GM04503 (cell line): ENCODE results near the gene LRMDA.

Experiments
- DNase-seq: peaks from one replicate; pipeline ENCODE4 v3.0.0-alpha.2; 2012; ENCODE audit warnings: low read depth

The LRMDA gene

GRCh38 chr10:76172020-76172419 is 740.6 kb downstream of the LRMDA start:
- DNase-seq, result no peak

- no peak for DNase-seq
Observed at GRCh38 chr10:76175533-76176165, 744.2 kb downstream of the LRMDA start.

- DNase-seq, result no peak
Observed at GRCh38 chr10:76176166-76176550, 744.7 kb downstream of the LRMDA start.

- no peak for DNase-seq
Observed at GRCh38 chr10:76177936-76178335, 746.5 kb downstream of the LRMDA start.

GRCh38 chr10:76178532-76179292 is 747.3 kb downstream of the LRMDA start:
- no peak for DNase-seq

- no peak for DNase-seq
Observed at GRCh38 chr10:76179806-76180205, 748.4 kb downstream of the LRMDA start.

- no peak for DNase-seq
Observed at GRCh38 chr10:76184647-76185046, 753.2 kb downstream of the LRMDA start.

GRCh38 chr10:76185471-76186301 is 754.3 kb downstream of the LRMDA start:
- DNase-seq, result no peak

- no peak for DNase-seq
Observed at GRCh38 chr10:76188216-76188615, 756.8 kb downstream of the LRMDA start.

GRCh38 chr10:76190634-76191270 is 759.3 kb downstream of the LRMDA start:
- no peak for DNase-seq

GRCh38 chr10:76191336-76191735 is 759.9 kb downstream of the LRMDA start:
- DNase-seq, result no peak

GRCh38 chr10:76192151-76192550 is 760.7 kb downstream of the LRMDA start:
- DNase-seq, result no peak

GRCh38 chr10:76192694-76193320 is 761.4 kb downstream of the LRMDA start:
- DNase-seq, result no peak

GRCh38 chr10:76195654-76196390 is 764.4 kb downstream of the LRMDA start:
- no peak for DNase-seq

- DNase-seq, result no peak
Observed at GRCh38 chr10:76197293-76197692, 765.9 kb downstream of the LRMDA start.

- no peak for DNase-seq
Observed at GRCh38 chr10:76198287-76199035, 767.0 kb downstream of the LRMDA start.

- DNase-seq, result no peak
Observed at GRCh38 chr10:76201962-76202361, 770.5 kb downstream of the LRMDA start.

GRCh38 chr10:76202777-76203176 is 771.4 kb downstream of the LRMDA start:
- peak; percentile 77 for DNase-seq

- DNase-seq, result no peak
Observed at GRCh38 chr10:76205361-76205760, 773.9 kb downstream of the LRMDA start.

GRCh38 chr10:76206797-76207352 is 775.5 kb downstream of the LRMDA start:
- DNase-seq, result no peak
